Measurements from ENCODE around the gene MRPS18B.

- TF ChIP-seq SIN3A (IDR thresholded peaks at IDR 0.05; ENCODE audit: borderline replicate concordance, low read depth, low read length) (no peak), REST (IDR thresholded peaks at IDR 0.05; ENCODE audit: low read depth, low read length) (no peak), CTCF (IDR thresholded peaks at IDR 0.05) (no peak), RCOR1 (IDR thresholded peaks at IDR 0.05; ENCODE audit: low read length) (no peak), EP300 (IDR thresholded peaks at IDR 0.05; ENCODE audit: borderline replicate concordance in 1 of 2, low read depth in 1 of 2, low read length in 1 of 2) (no peak), JUND (IDR thresholded peaks at IDR 0.05) (0 out of 2 replicates have a peak, but pooled peaks have one; percentile 2), USF1 (IDR thresholded peaks at IDR 0.05; ENCODE audit: borderline replicate concordance, low read depth) (no peak), NFIC (IDR thresholded peaks at IDR 0.05; ENCODE audit: borderline replicate concordance) (no peak), RAD21 (IDR thresholded peaks at IDR 0.05; ENCODE audit: low read length) (no peak), TCF12 (IDR thresholded peaks at IDR 0.05) (no peak), MAX (IDR thresholded peaks at IDR 0.05; ENCODE audit: low read depth) (no peak), SMC3 (IDR thresholded peaks at IDR 0.05; ENCODE audit: low read depth, low read length) (no peak), YY1 (IDR thresholded peaks at IDR 0.05; ENCODE audit: low read depth) (no peak), RFX5 (IDR thresholded peaks at IDR 0.05; ENCODE audit: low read length) (no peak)
These were observed 1.5 kb upstream of the MRPS18B start for GRCh38 chr6:30615958-30616810.

Measured in SK-N-SH (cell line).